HUES64 (cell line): ENCODE results near the gene GALNT9.

Experiments used
- H3K27ac ChIP-seq: 2 replicates; pipeline ENCODE4 v1.7.0; 2013; ENCODE audit warnings: low read depth, low read length, inconsistent platforms
- H3K27me3 ChIP-seq: 2 replicates; pipeline ENCODE4 v1.6.1; 2013; ENCODE audit warnings: mild to moderate bottlenecking, low read length; ENCODE audit not compliant: insufficient read depth
- H3K36me3 ChIP-seq: 2 replicates; pipeline ENCODE4 v1.6.1; 2013; ENCODE audit warnings: mild to moderate bottlenecking, low read length; ENCODE audit not compliant: insufficient read depth
- H3K4me1 ChIP-seq: 2 replicates; pipeline ENCODE4 v1.6.1; 2013; ENCODE audit warnings: mild to moderate bottlenecking, low read length, moderate library complexity; ENCODE audit not compliant: insufficient read depth
- H3K4me3 ChIP-seq: 2 replicates; pipeline ENCODE4 v1.5.1; 2013; ENCODE audit warnings: mild to moderate bottlenecking, low read length, moderate library complexity
- H3K9ac ChIP-seq: 2 replicates; pipeline ENCODE4 v1.6.1; 2013; ENCODE audit warnings: mild to moderate bottlenecking, low read depth, low read length
- H3K9me3 ChIP-seq: 2 replicates; pipeline ENCODE4 v1.6.1; 2013; ENCODE audit warnings: low read depth, low read length; ENCODE audit not compliant: insufficient read depth
- WGBS: fragments of 150-250, 120-280 bp; methylation state at CpG from one replicate; pipeline ENCODE4 v1.1.7; 2013; ENCODE audit warnings: missing lambda C conversion rate; 5-methylcytosine and 5-hydroxymethylcytosine counted together

Gene GALNT9

GRCh38 chr12:132206046-132206434, 123.3 kb downstream of the GALNT9 start:
- peaks cover 47% of the 10 kb centered on the region for H3K9me3 ChIP-seq
- H3K27ac ChIP-seq: no peak overlapping the region
- no peaks in the 10 kb centered on the region for H3K36me3 ChIP-seq
- H3K27me3 ChIP-seq: peaks cover 17% of the 10 kb centered on the region
- H3K9ac ChIP-seq: no peak overlapping the region
- 78% methylated on average over 14 of the region's 14 CpGs for WGBS
- H3K4me1 ChIP-seq: no peaks in the 10 kb centered on the region
- H3K4me3 ChIP-seq: no peak overlapping the region

GRCh38 chr12:132205271-132206045, 123.9 kb downstream of the GALNT9 start:
- peaks cover 17% of the 10 kb centered on the region for H3K27me3 ChIP-seq

GRCh38 chr12:132204793-132205270, 124.6 kb downstream of the GALNT9 start:
- Histone ChIP-seq H3K27ac (no peak overlapping the region), H3K4me3 (no peak overlapping the region), H3K36me3 (no peaks in the 10 kb centered on the region), H3K27me3 (peaks cover 17% of the 10 kb centered on the region), H3K9ac (no peak overlapping the region), H3K4me1 (no peaks in the 10 kb centered on the region), H3K9me3 (peaks cover 49% of the 10 kb centered on the region)
- WGBS: 84% methylated on average over 20 of the region's 20 CpGs

More at GRCh38 chr12:132205271-132206045, 123.9 kb downstream of the GALNT9 start:
- H3K4me3 ChIP-seq: no peak overlapping the region
- 91% methylated on average over 53 of the region's 53 CpGs for WGBS
- H3K36me3 ChIP-seq: no peaks in the 10 kb centered on the region
- peaks cover 48% of the 10 kb centered on the region for H3K9me3 ChIP-seq
- H3K9ac ChIP-seq: no peak overlapping the region
- no peaks in the 10 kb centered on the region for H3K4me1 ChIP-seq
- H3K27ac ChIP-seq: no peak overlapping the region

- Histone ChIP-seq H3K4me3 (no peak overlapping the region), H3K9ac (no peak overlapping the region), H3K9me3 (peaks cover 53% of the 10 kb centered on the region), H3K36me3 (no peaks in the 10 kb centered on the region), H3K4me1 (no peaks in the 10 kb centered on the region), H3K27ac (no peak overlapping the region), H3K27me3 (peaks cover 17% of the 10 kb centered on the region)
- WGBS: 83% methylated on average over 33 of the region's 33 CpGs
Measured at GRCh38 chr12:132204063-132204792, 125.2 kb downstream of the GALNT9 start.

GRCh38 chr12:132202929-132203721, 126.3 kb downstream of the GALNT9 start:
- H3K27ac ChIP-seq: no peak overlapping the region
- no peaks in the 10 kb centered on the region for H3K4me1 ChIP-seq
- H3K36me3 ChIP-seq: no peaks in the 10 kb centered on the region
- H3K9ac ChIP-seq: no peak overlapping the region
- no peak overlapping the region for H3K4me3 ChIP-seq
- WGBS: 88% methylated on average over 40 of the region's 42 CpGs
- H3K9me3 ChIP-seq: peaks cover 55% of the 10 kb centered on the region
- peaks cover 17% of the 10 kb centered on the region for H3K27me3 ChIP-seq

GRCh38 chr12:132201391-132202120, 127.8 kb downstream of the GALNT9 start:
- Histone ChIP-seq H3K27ac (no peak overlapping the region), H3K9ac (no peak overlapping the region), H3K27me3 (peaks cover 17% of the 10 kb centered on the region), H3K9me3 (peaks cover 52% of the 10 kb centered on the region), H3K36me3 (no peaks in the 10 kb centered on the region), H3K4me3 (no peak overlapping the region), H3K4me1 (no peaks in the 10 kb centered on the region)
- 91% methylated on average over 23 of the region's 23 CpGs for WGBS

GRCh38 chr12:132200800-132201199, 128.6 kb downstream of the GALNT9 start:
- Histone ChIP-seq H3K4me1 (no peaks in the 10 kb centered on the region), H3K36me3 (no peaks in the 10 kb centered on the region), H3K4me3 (no peak overlapping the region), H3K27ac (no peak overlapping the region), H3K9ac (no peak overlapping the region), H3K27me3 (peaks cover 19% of the 10 kb centered on the region), H3K9me3 (peaks cover 51% of the 10 kb centered on the region)
- 87% methylated on average over 19 of the region's 19 CpGs for WGBS

- H3K9me3 ChIP-seq: peaks cover 51% of the 10 kb centered on the region; the same call in 1 of the 2 replicates
- 88% methylated on average over 24 of the region's 24 CpGs for WGBS
- no peaks in the 10 kb centered on the region for H3K36me3 ChIP-seq
- no peak overlapping the region for H3K4me3 ChIP-seq
- no peak overlapping the region for H3K27ac ChIP-seq
- no peak overlapping the region for H3K9ac ChIP-seq
- no peaks in the 10 kb centered on the region for H3K4me1 ChIP-seq
- peaks cover 8% of the 10 kb centered on the region for H3K27me3 ChIP-seq
Measured at GRCh38 chr12:132199526-132200319, 129.7 kb downstream of the GALNT9 start.

- H3K9me3 ChIP-seq: peaks cover 53% of the 10 kb centered on the region; the same call in 1 of the 2 replicates
- H3K27ac ChIP-seq: no peak overlapping the region
- H3K27me3 ChIP-seq: peaks cover 10% of the 10 kb centered on the region; the same call in 1 of the 2 replicates
- no peak overlapping the region for H3K4me3 ChIP-seq
- H3K9ac ChIP-seq: no peak overlapping the region
- H3K36me3 ChIP-seq: no peaks in the 10 kb centered on the region
- WGBS: 84% methylated on average over 18 of the region's 18 CpGs
- no peaks in the 10 kb centered on the region for H3K4me1 ChIP-seq
Measured at GRCh38 chr12:132199101-132199500, 130.3 kb downstream of the GALNT9 start.
